ENCODE data around the gene TDRD9.
"Not testable (repeated sequence)": the region's sequence is repeated elsewhere in the genome, so short reads cannot be mapped to it uniquely, and the experiment has no call there.

The TDRD9 gene

GRCh38 chr14:103930051-103930604, 1.9 kb downstream of the TDRD9 start:
- DNase-seq, result no peak

- no peak for DNase-seq
Measured at GRCh38 chr14:103931422-103931821, 3.2 kb downstream of the TDRD9 start.

GRCh38 chr14:103932791-103933490, 4.7 kb downstream of the TDRD9 start:
- no peak for DNase-seq

GRCh38 chr14:103935102-103935501, 6.8 kb downstream of the TDRD9 start:
- DNase-seq, result no peak

- no peak for DNase-seq
Measured at GRCh38 chr14:103941462-103941861, 13.2 kb downstream of the TDRD9 start.

GRCh38 chr14:103941973-103942736, 13.9 kb downstream of the TDRD9 start, which contains the start of gene RD3L:
TSS of gene RD3L (minus strand) at chr14:103942529. CDS start at chr14:103941695, 834 bp downstream.
- no peak for DNase-seq

- DNase-seq, result no peak
Measured at GRCh38 chr14:103943673-103944072, 15.4 kb downstream of the TDRD9 start.

GRCh38 chr14:103946975-103947374, 18.7 kb downstream of the TDRD9 start:
- no peak for DNase-seq

- DNase-seq, result no peak
Measured at GRCh38 chr14:103948442-103948841, 20.2 kb downstream of the TDRD9 start.

- no peak for DNase-seq
Measured at GRCh38 chr14:103949131-103949790, 21.0 kb downstream of the TDRD9 start.

GRCh38 chr14:103960457-103961055, 32.3 kb downstream of the TDRD9 start:
- DNase-seq, result no peak

- no peak for DNase-seq
Measured at GRCh38 chr14:103961928-103962578, 33.8 kb downstream of the TDRD9 start.

- DNase-seq, result no peak
Measured at GRCh38 chr14:103966631-103967030, 38.4 kb downstream of the TDRD9 start.

GRCh38 chr14:103969961-103970360, 41.7 kb downstream of the TDRD9 start:
- DNase-seq, result no peak

- DNase-seq, result no peak
Measured at GRCh38 chr14:103973354-103973753, 45.1 kb downstream of the TDRD9 start.

- DNase-seq, result no peak
Measured at GRCh38 chr14:103974575-103974974, 46.3 kb downstream of the TDRD9 start.

- DNase-seq, result not testable (repeated sequence)
Measured at GRCh38 chr14:103980623-103981238, 52.5 kb downstream of the TDRD9 start.

- DNase-seq, result no peak
Measured at GRCh38 chr14:103984196-103984595, 55.9 kb downstream of the TDRD9 start.

- DNase-seq, result no peak
Measured at GRCh38 chr14:103989034-103989433, 60.8 kb downstream of the TDRD9 start.

- no peak for DNase-seq
Measured at GRCh38 chr14:103989964-103990363, 61.7 kb downstream of the TDRD9 start.

- no peak for DNase-seq
Measured at GRCh38 chr14:103994535-103995184, 66.4 kb downstream of the TDRD9 start.

Data from effector CD8-positive, alpha-beta T cell (primary cell).